ENCODE data around the gene SCUBE3. TPM values are rescaled to one million over a fixed set of nuclear protein-coding genes. Genes with fewer than 3 reads are reported as not detected.

SCUBE3 gene
- total RNA-seq, 1 donor from 2014 or later, result 1.2 TPM

DNA sequence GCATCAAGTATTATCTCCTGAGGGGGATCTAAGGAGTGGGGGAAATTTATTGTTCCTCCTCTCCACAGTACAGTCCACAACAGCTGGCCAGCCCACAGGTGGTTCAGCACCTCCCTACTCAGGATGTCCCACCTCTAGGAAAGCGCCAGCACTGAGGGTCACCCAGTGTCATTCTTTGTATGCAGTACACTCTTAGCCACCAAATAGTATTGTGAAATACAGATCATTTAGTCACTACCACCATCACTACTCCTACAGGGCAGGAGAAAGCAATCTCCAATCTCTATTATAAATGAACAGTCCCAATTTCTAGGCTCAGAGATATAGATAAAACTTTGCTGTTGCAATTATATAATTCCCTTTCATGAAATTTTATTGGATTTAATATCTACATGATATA, 39.5 kb downstream of the SCUBE3 start:
- Mint-ChIP-seq H3K4me1 (ENCODE audit: unreplicated experiment) (peaks cover 2% of the 10 kb centered on the region), H3K27ac (ENCODE audit: unreplicated experiment) (no peak overlapping the region), H3K4me3 (ENCODE audit: unreplicated experiment) (no peak overlapping the region), H3K27me3 (ENCODE audit: unreplicated experiment) (peaks cover 2% of the 10 kb centered on the region), H3K9me3 (ENCODE audit: unreplicated experiment) (no peaks in the 10 kb centered on the region), H3K36me3 (ENCODE audit: low read depth, unreplicated experiment) (no peaks in the 10 kb centered on the region)
- DNase-seq (ENCODE audit: low spot score), result no peak
- TF ChIP-seq, protein P1, sequence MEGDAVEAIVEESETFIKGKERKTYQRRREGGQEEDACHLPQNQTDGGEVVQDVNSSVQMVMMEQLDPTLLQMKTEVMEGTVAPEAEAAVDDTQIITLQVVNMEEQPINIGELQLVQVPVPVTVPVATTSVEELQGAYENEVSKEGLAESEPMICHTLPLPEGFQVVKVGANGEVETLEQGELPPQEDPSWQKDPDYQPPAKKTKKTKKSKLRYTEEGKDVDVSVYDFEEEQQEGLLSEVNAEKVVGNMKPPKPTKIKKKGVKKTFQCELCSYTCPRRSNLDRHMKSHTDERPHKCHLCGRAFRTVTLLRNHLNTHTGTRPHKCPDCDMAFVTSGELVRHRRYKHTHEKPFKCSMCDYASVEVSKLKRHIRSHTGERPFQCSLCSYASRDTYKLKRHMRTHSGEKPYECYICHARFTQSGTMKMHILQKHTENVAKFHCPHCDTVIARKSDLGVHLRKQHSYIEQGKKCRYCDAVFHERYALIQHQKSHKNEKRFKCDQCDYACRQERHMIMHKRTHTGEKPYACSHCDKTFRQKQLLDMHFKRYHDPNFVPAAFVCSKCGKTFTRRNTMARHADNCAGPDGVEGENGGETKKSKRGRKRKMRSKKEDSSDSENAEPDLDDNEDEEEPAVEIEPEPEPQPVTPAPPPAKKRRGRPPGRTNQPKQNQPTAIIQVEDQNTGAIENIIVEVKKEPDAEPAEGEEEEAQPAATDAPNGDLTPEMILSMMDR (IDR thresholded peaks at IDR 0.05; ENCODE audit: unreplicated experiment), result no peak

DNA sequence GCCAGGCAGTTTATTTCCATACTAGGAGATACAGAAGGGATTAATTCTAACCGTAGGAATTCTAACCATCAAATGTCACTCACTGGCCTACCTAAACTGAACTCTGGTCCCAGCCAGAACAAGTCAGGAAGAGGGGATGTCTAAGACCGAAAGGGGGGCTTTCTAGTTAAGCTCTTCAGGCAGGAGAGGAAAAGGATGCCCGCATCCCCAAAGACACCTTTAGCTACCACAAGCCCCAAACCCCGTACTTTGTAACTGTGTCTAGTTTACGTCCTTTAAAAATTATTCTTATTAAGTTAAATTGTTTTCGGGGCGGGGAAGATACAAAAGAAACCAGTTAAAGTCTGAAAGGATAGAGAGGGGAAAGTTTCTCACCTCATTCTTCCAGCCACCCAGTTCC, 44.6 kb downstream of the SCUBE3 start:
- H3K4me3 Mint-ChIP-seq (ENCODE audit: unreplicated experiment), result peak overlapping the region; percentile 97
- H3K4me1 Mint-ChIP-seq (ENCODE audit: unreplicated experiment), result peaks cover 15% of the 10 kb centered on the region
- H3K27me3 Mint-ChIP-seq (ENCODE audit: unreplicated experiment), result peaks cover 1% of the 10 kb centered on the region
- H3K36me3 Mint-ChIP-seq (ENCODE audit: low read depth, unreplicated experiment), result no peaks in the 10 kb centered on the region
- H3K9me3 Mint-ChIP-seq (ENCODE audit: unreplicated experiment), result no peaks in the 10 kb centered on the region
- peak overlapping the region; percentile 95 for H3K27ac Mint-ChIP-seq (ENCODE audit: unreplicated experiment)
- DNase-seq (ENCODE audit: low spot score), result no peak
- TF ChIP-seq, protein P1 (IDR thresholded peaks at IDR 0.05; ENCODE audit: unreplicated experiment), result no peak

DNA sequence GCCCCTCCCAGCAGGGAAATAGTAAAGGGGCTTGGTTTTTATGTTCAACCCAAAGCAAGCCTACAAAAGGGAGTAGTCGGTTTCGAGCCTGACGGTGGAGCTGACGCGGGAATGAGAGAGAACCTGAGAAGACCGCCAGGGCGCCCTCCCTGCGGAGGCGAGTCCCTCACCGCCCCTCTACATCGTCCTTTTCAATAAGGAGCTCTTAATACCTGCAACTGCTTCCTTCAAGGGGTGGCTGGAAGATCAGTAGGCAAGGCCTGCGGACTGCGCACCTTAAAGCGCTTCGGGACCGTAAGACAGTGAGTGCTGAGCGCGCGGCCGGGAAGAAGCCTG, 45.1 kb downstream of the SCUBE3 start:
- TF ChIP-seq, protein P1 (IDR thresholded peaks at IDR 0.05; ENCODE audit: unreplicated experiment), result no peak
- peak overlapping the region; percentile 95 for H3K27ac Mint-ChIP-seq (ENCODE audit: unreplicated experiment)
- peak; percentile 52 for DNase-seq (ENCODE audit: low spot score)
- peak overlapping the region; percentile 97 for H3K4me3 Mint-ChIP-seq (ENCODE audit: unreplicated experiment)
- no peaks in the 10 kb centered on the region for H3K9me3 Mint-ChIP-seq (ENCODE audit: unreplicated experiment)
- peaks cover 1% of the 10 kb centered on the region for H3K27me3 Mint-ChIP-seq (ENCODE audit: unreplicated experiment)
- H3K36me3 Mint-ChIP-seq (ENCODE audit: low read depth, unreplicated experiment), result no peaks in the 10 kb centered on the region
- peaks cover 15% of the 10 kb centered on the region for H3K4me1 Mint-ChIP-seq (ENCODE audit: unreplicated experiment)

DNA sequence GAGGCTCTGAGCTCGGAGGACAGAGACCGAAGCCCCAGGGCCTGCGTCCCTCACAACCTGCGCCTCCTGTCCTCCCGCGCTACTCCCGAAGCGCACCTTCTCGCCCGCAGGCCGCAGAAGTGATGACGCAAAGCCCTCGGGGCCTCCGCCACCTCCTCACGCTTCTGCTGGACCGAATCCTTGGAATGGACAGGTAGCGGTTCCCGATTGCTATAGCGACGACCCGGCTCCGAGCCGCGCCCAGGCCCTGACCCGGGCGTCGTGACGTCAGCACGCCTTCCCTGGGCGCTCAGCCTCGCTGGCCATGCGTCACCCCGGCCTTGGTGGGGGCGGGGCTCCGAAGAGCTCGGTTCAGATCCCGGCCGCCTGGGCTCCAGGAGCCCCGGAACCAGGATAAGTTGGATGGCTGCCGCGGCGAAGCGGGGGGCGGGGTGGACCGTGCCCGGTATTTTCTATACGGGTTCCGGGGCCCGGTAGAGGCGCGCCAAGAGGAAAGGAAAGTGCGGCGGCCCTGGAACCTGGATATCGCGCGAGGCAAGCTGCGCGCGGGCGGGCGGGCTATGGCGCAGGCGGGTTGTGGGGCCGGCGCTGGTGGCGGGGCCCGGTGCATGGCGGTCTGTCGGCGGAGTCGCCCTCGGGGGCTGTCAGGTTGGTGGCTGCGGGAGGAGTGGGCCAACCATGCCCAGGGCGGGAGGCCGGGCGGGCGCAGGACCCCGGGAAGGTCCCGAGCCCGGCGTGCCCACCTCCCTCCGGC, 45.6 kb downstream of the SCUBE3 start, which contains the start of gene ZNF76:
Gene ZNF76 (plus strand): TSS at position 542 of the 754 bp plus-strand sequence. CDS start 21,417 bp downstream, outside the sequence.
- H3K27ac Mint-ChIP-seq (ENCODE audit: unreplicated experiment), result peak within 1 kb of the TSS; percentile 95
- peak within 1 kb of the TSS; percentile 97 for H3K4me3 Mint-ChIP-seq (ENCODE audit: unreplicated experiment)
- TF ChIP-seq, protein P1 (IDR thresholded peaks at IDR 0.05; ENCODE audit: unreplicated experiment), result no peak
- H3K4me1 Mint-ChIP-seq (ENCODE audit: unreplicated experiment), result peaks cover 15% of the 10 kb centered on the region
- no peaks in the 10 kb centered on the region for H3K36me3 Mint-ChIP-seq (ENCODE audit: low read depth, unreplicated experiment)
- peaks cover 1% of the 10 kb centered on the region for H3K27me3 Mint-ChIP-seq (ENCODE audit: unreplicated experiment)
- peak; percentile 99 for DNase-seq (ENCODE audit: low spot score)
- no peaks in the 10 kb centered on the region for H3K9me3 Mint-ChIP-seq (ENCODE audit: unreplicated experiment)

DNA sequence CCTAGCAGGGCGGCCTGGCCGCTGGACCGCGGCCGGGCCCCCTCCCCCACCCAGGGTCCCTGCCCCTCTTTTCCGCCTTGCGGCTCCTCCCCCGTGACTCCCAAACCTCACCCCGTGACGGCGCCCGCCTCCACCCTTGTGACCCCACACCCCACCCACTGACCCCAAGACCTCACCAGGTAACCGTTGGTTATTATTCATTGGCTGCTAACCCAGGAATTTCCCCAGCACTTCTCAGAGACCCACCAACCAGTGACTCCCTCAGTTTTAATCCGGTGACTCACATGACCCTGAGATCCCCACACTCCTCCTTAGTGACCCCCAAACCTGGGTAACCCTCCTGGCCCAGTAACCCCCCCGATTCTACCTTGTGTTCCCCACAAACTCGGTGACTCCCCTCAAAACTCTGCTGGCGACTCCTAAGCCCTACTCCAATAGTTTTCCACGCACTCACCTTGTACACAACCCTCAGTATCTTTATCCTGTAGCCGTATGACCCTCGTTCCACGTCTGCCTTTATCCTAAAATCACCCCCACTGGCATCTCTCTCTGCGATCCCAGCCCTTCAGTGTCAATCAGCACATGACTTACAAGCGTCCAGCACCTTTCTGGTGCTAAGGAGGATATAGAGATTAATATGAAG, 46.3 kb downstream of the SCUBE3 start:
- Mint-ChIP-seq H3K36me3 (ENCODE audit: low read depth, unreplicated experiment) (no peaks in the 10 kb centered on the region), H3K4me1 (ENCODE audit: unreplicated experiment) (peaks cover 15% of the 10 kb centered on the region), H3K4me3 (ENCODE audit: unreplicated experiment) (peak overlapping the region; percentile 93), H3K27ac (ENCODE audit: unreplicated experiment) (peak overlapping the region; percentile 91), H3K9me3 (ENCODE audit: unreplicated experiment) (no peaks in the 10 kb centered on the region), H3K27me3 (ENCODE audit: unreplicated experiment) (peaks cover 1% of the 10 kb centered on the region)
- peak; percentile 75 for DNase-seq (ENCODE audit: low spot score)
- TF ChIP-seq, protein P1 (IDR thresholded peaks at IDR 0.05; ENCODE audit: unreplicated experiment), result no peak
